DLD1 (cell line): ENCODE data around the gene HDAC10.
"Not testable (repeated sequence)": the region's sequence is repeated elsewhere in the genome, so short reads cannot be mapped to it uniquely, and the experiment has no call there.

Experiments used
- in situ Hi-C: cut with HindIII; loops from 2 replicates; pipeline ENCODE4 v1.10.0; 2017; ENCODE audit warnings: low sequenced_read_pairs

HDAC10 gene

GRCh38 chr22:50286275-50286674 lies 35.2 kb upstream of the HDAC10 start:
- in situ Hi-C loops, result no loop called here

GRCh38 chr22:50285568-50286229 lies 34.6 kb upstream of the HDAC10 start:
- in situ Hi-C loops, result no loop called here

- in situ Hi-C loops, result no loop called here
Measured at GRCh38 chr22:50284479-50284878, 33.4 kb upstream of the HDAC10 start.

- in situ Hi-C loops, result no loop called here
Measured at GRCh38 chr22:50283821-50284220, 32.8 kb upstream of the HDAC10 start.

GRCh38 chr22:50282361-50283155 lies 31.5 kb upstream of the HDAC10 start:
- in situ Hi-C loops, result no loop called here

- in situ Hi-C loops, result no loop called here
Measured at GRCh38 chr22:50281957-50282356, 30.9 kb upstream of the HDAC10 start.

GRCh38 chr22:50281384-50281760 lies 30.3 kb upstream of the HDAC10 start:
- in situ Hi-C loops, result no loop called here

- in situ Hi-C loops, result no loop called here
Measured at GRCh38 chr22:50280708-50281383, 29.8 kb upstream of the HDAC10 start.

GRCh38 chr22:50280022-50280707 lies 29.1 kb upstream of the HDAC10 start:
- in situ Hi-C loops, result no loop called here

- in situ Hi-C loops, result no loop called here
Measured at GRCh38 chr22:50278956-50279619, 28.0 kb upstream of the HDAC10 start.

GRCh38 chr22:50278461-50278860 lies 27.4 kb upstream of the HDAC10 start:
- in situ Hi-C loops, result no loop called here

- in situ Hi-C loops, result no loop called here
Measured at GRCh38 chr22:50277761-50278160, 26.7 kb upstream of the HDAC10 start.

GRCh38 chr22:50276143-50276542 lies 25.1 kb upstream of the HDAC10 start:
- in situ Hi-C loops, result no loop called here

GRCh38 chr22:50275181-50276055 lies 24.4 kb upstream of the HDAC10 start:
- in situ Hi-C loops, result no loop called here

GRCh38 chr22:50274771-50275170 lies 23.7 kb upstream of the HDAC10 start:
- in situ Hi-C loops, result no loop called here

- in situ Hi-C loops, result no loop called here
Measured at GRCh38 chr22:50274311-50274710, 23.2 kb upstream of the HDAC10 start.

- in situ Hi-C loops, result not testable (repeated sequence)
Measured at GRCh38 chr22:50273781-50274180, 22.7 kb upstream of the HDAC10 start.

- in situ Hi-C loops, result not testable (repeated sequence)
Measured at GRCh38 chr22:50273352-50273751, 22.3 kb upstream of the HDAC10 start.

GRCh38 chr22:50272044-50272802 lies 21.2 kb upstream of the HDAC10 start:
- in situ Hi-C loops, result no loop called here
